SH-SY5Y (cell line): Measurements from ENCODE around the gene AFG3L2.

Experiments used
- GATA2 ChIP-seq: IDR thresholded peaks from 2 replicates; pipeline ENCODE4 v1.6.1; 2011; ENCODE audit warnings: mild to moderate bottlenecking, low read depth, low read length
- GATA3 ChIP-seq: IDR thresholded peaks from 2 replicates; pipeline ENCODE4 v1.6.1; 2011; ENCODE audit warnings: low read depth, mild to moderate bottlenecking, low read length, moderate library complexity

DNA sequence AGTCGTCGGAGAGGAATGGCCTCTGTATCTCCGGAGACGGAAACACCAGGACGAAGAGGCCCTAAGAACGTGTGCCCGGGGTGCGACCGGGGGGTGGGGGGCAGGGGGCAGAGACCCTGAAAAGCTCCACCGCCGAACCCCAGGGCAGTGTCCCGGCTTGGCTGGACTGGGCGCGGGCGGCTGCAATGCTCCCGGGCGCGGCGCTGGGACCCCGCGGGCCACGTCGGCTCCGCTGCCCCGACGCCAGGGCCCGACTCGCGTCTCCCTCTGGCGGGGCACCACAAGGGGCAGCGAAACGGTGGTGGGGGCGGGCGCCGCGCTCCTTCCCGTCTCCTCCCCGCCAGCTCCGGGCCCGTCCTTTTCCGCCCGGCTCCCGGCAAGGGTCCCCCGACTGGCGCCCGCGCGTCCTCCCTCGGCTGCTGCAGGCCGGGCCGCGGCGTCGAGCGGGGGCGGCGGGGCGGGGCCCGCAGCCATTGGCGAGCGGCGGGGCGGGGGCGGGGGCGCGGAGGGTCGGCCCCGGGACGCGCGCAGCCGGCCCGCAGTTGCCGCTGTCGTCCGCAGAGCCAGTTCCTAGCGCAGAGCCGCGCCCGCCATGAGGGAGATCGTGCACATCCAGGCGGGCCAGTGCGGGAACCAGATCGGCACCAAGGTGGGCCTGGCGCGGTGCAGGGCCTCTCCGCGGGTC is 69.2 kb downstream of the AFG3L2 start, which contains the start of gene TUBB6:
- TF ChIP-seq GATA2 (no peak), GATA3 (no peak)
